ENCODE results near the gene SLC25A19. TPM values are rescaled to one million over a fixed set of nuclear protein-coding genes. Genes with fewer than 3 reads are reported as not detected.

The SLC25A19 gene
- total RNA-seq, 1 donor from 2014 or later, result 1.0 TPM

DNA sequence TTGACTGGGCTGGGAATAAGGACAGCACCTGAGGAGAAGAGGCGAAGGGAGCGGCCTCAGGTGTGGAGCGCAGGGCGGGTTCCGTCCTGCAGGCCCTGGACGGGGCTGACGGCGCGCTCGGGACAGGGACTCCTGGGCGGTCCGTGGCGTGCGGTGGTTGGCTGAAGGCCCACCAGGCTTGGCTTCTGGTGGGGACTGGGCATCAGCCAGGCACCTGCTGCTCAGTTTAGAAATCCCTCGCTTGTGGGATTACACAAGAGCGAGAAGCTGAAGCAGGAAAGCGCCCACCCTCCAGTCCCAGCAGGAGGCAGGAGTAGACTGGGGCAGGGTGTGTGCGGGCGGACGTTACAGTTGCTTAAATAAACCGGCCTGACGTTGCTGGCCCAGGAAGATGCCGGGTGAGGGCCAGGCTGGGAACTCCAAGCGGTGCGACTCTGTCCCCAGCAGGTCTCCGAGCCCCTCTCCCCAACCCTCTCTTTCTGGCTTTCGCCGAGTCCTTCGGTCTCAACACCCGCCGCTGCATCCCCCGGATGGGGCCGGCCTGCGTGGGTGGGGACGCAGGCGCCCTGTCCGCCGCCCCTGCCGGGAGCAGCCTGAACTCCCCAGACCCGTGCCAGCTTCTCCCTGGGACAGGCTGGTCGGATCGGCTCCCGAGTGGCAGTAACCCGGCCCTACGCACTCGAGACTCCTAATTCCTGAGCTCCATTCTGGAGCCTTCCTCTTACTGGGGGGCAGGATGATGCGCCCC lies 18.8 kb downstream of the SLC25A19 start:
- Histone ChIP-seq H3K4me3 (ENCODE audit: low read length in 3 of 3) (peak overlapping the region; percentile 83 to 91 (median 88)), H3K27ac (ENCODE audit: low read depth, low read length) (peak overlapping the region; percentile 94), H3K36me3 (ENCODE audit: control insufficient read depth in 3 of 3, insufficient read depth in 3 of 3, low read length in 3 of 3) (peaks cover 27 to 30% (median 30%) of the 10 kb centered on the region in 3 donors), H3K27me3 (ENCODE audit: control insufficient read depth in 3 of 3, insufficient read depth in 3 of 3, low read length in 3 of 3) (no peaks in the 10 kb centered on the region), H3K9me3 (ENCODE audit: control insufficient read depth in 3 of 3, low read length in 3 of 3) (no peaks in the 10 kb centered on the region), H3K4me1 (ENCODE audit: control insufficient read depth in 3 of 3, insufficient read depth in 3 of 3, low read length in 3 of 3) (peaks cover 36 to 46% (median 40%) of the 10 kb centered on the region in 3 donors), H3K9ac (ENCODE audit: low read depth in 1 of 3, low read length in 3 of 3) (peak overlapping the region; percentile 95)

DNA sequence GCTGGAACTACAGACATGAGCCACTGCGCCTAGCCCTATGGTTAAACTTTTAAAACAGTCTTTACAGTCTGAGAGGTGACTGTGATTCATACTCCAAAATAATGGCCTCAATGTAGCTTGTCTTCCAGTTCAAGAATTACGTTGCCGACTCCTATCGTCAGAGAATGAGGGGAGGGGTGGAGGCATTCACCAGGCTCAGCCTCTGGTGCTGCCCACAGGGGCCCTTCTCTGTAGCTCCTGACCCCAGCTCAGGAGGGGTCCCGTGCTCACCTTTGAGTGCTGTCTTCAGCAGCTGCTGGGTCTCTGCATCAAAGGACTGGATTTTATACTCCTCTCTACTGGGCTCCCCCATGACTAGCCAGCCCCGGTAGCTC lies 19.4 kb downstream of the SLC25A19 start:
- peak overlapping the region; percentile 94 for H3K27ac ChIP-seq (ENCODE audit: low read depth, low read length)
- no peaks in the 10 kb centered on the region for H3K9me3 ChIP-seq (ENCODE audit: control insufficient read depth in 3 of 3, low read length in 3 of 3)
- H3K27me3 ChIP-seq (ENCODE audit: control insufficient read depth in 3 of 3, insufficient read depth in 3 of 3, low read length in 3 of 3), result no peaks in the 10 kb centered on the region
- peak overlapping the region; percentile 83 to 91 (median 88) for H3K4me3 ChIP-seq (ENCODE audit: low read length in 3 of 3)
- peaks cover 36 to 46% (median 40%) of the 10 kb centered on the region in 3 donors for H3K4me1 ChIP-seq (ENCODE audit: control insufficient read depth in 3 of 3, insufficient read depth in 3 of 3, low read length in 3 of 3)
- peak overlapping the region; percentile 95 for H3K9ac ChIP-seq (ENCODE audit: low read depth in 1 of 3, low read length in 3 of 3)
- H3K36me3 ChIP-seq (ENCODE audit: control insufficient read depth in 3 of 3, insufficient read depth in 3 of 3, low read length in 3 of 3), result peaks cover 28 to 32% (median 30%) of the 10 kb centered on the region in 3 donors

DNA sequence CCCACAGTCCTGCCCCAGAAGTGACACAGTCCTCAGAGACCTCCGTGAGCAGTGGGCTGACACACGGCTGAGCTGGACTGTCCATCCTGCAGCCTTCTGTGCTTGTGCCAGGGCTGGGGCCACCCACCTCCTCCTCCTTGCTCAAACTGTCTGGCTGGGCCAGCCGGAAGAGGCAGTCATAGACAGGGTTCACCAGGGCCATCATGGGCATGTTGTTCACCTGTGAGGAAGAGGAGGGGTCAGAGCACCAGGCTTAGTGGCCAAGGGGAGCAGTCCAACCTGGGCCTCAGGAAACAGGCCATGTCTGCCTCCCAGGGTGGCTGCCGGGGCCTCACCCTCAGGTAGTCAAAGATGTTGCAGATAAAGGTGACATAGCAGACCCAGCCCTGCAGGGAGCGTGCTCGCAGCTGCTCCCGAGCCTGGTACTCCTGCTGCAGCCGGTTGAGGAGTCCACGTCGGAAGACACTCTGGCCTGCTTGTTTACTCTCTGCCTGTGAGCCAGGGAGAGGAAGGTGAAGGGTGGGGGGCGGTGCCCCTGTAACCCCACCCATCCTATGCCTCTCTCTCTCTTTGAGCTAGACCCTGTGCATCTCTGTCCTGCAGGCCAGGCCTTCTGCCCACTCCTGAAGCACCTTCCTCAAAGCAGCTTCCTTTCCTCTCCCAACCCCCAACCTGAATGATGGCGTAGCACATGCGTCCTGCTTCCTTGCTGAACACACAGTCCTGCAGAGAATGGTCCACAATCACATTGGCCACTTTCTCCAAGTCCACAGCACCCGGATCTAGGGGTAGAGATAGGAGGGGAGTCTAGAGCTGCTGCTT lies 21.6 kb downstream of the SLC25A19 start:
- Histone ChIP-seq H3K27ac (ENCODE audit: low read depth, low read length) (no peak overlapping the region), H3K36me3 (ENCODE audit: control insufficient read depth in 3 of 3, insufficient read depth in 3 of 3, low read length in 3 of 3) (peaks cover 33 to 37% (median 36%) of the 10 kb centered on the region in 3 donors), H3K4me3 (ENCODE audit: low read length in 3 of 3) (no peak overlapping the region), H3K27me3 (ENCODE audit: control insufficient read depth in 3 of 3, insufficient read depth in 3 of 3, low read length in 3 of 3) (no peaks in the 10 kb centered on the region), H3K9ac (ENCODE audit: low read depth in 1 of 3, low read length in 3 of 3) (peak overlapping the region in 2 of 3 donors; percentile 33 to 40), H3K9me3 (ENCODE audit: control insufficient read depth in 3 of 3, low read length in 3 of 3) (no peaks in the 10 kb centered on the region), H3K4me1 (ENCODE audit: control insufficient read depth in 3 of 3, insufficient read depth in 3 of 3, low read length in 3 of 3) (peaks cover 41 to 50% (median 42%) of the 10 kb centered on the region in 3 donors)

GRCh38 chr17:75267153-75267410 lies 22.2 kb downstream of the SLC25A19 start:
- Histone ChIP-seq H3K4me1 (ENCODE audit: control insufficient read depth in 3 of 3, insufficient read depth in 3 of 3, low read length in 3 of 3) (peaks cover 41 to 50% (median 42%) of the 10 kb centered on the region in 3 donors), H3K9me3 (ENCODE audit: control insufficient read depth in 3 of 3, low read length in 3 of 3) (no peaks in the 10 kb centered on the region), H3K27ac (ENCODE audit: low read depth, low read length) (no peak overlapping the region), H3K4me3 (ENCODE audit: low read length in 3 of 3) (no peak overlapping the region), H3K9ac (ENCODE audit: low read depth in 1 of 3, low read length in 3 of 3) (peak overlapping the region in 2 of 3 donors; percentile 19 to 40), H3K36me3 (ENCODE audit: control insufficient read depth in 3 of 3, insufficient read depth in 3 of 3, low read length in 3 of 3) (peaks cover 31 to 37% (median 36%) of the 10 kb centered on the region in 3 donors), H3K27me3 (ENCODE audit: control insufficient read depth in 3 of 3, insufficient read depth in 3 of 3, low read length in 3 of 3) (no peaks in the 10 kb centered on the region)

DNA sequence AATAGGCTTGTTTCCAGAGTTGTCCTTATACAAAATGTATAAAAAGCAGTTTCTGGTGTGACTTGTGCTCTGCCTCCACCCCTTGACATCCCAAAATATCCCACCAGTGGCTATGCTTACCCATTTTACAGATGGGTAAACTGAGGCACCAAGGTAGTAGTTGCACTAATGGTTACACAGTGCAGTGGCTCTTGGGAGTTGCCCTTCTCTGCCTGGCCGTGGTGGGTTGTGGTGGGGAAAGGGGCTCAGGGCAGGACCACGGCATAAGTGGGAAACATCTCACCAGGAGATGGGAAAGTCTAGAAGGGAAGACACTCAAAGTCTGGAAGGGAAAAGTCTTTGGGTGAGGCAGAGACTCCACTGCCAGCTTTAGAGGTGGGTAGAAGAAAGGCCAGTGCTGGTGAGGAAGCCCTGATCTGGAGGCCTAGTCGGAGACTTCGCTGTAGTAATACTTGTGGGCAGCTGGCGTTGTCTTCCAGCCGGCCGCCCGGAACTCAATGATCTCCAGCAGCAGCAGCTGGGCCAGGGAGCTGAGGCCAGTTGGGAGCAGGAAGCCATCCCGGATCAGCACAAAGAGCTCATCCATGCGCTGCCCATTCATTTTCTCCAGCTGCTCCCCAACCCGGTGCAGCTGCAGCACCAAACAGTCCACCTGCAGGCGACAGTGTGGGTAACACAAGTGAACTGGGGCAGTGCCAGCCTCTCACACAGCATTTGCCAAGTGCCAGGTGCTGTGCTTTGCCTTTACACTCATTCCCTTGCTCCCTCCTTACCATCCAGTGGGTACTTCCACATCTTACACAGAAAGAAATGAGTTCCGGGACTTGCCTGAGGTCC lies 22.7 kb downstream of the SLC25A19 start:
- Histone ChIP-seq H3K4me3 (ENCODE audit: low read length in 3 of 3) (no peak overlapping the region), H3K9ac (ENCODE audit: low read depth in 1 of 3, low read length in 3 of 3) (peak overlapping the region in 1 of 3 donors; percentile 19), H3K9me3 (ENCODE audit: control insufficient read depth in 3 of 3, low read length in 3 of 3) (no peaks in the 10 kb centered on the region), H3K27ac (ENCODE audit: low read depth, low read length) (no peak overlapping the region), H3K4me1 (ENCODE audit: control insufficient read depth in 3 of 3, insufficient read depth in 3 of 3, low read length in 3 of 3) (peaks cover 37 to 48% (median 41%) of the 10 kb centered on the region in 3 donors), H3K27me3 (ENCODE audit: control insufficient read depth in 3 of 3, insufficient read depth in 3 of 3, low read length in 3 of 3) (no peaks in the 10 kb centered on the region), H3K36me3 (ENCODE audit: control insufficient read depth in 3 of 3, insufficient read depth in 3 of 3, low read length in 3 of 3) (peaks cover 31 to 37% (median 36%) of the 10 kb centered on the region in 3 donors)

GRCh38 chr17:75265614-75266315 lies 23.5 kb downstream of the SLC25A19 start:
- Histone ChIP-seq H3K4me3 (ENCODE audit: low read length in 3 of 3) (no peak overlapping the region), H3K27ac (ENCODE audit: low read depth, low read length) (no peak overlapping the region), H3K27me3 (ENCODE audit: control insufficient read depth in 3 of 3, insufficient read depth in 3 of 3, low read length in 3 of 3) (no peaks in the 10 kb centered on the region), H3K9ac (ENCODE audit: low read depth in 1 of 3, low read length in 3 of 3) (peak overlapping the region in 1 of 3 donors; percentile 16), H3K9me3 (ENCODE audit: control insufficient read depth in 3 of 3, low read length in 3 of 3) (no peaks in the 10 kb centered on the region), H3K4me1 (ENCODE audit: control insufficient read depth in 3 of 3, insufficient read depth in 3 of 3, low read length in 3 of 3) (peaks cover 40 to 50% (median 41%) of the 10 kb centered on the region in 3 donors), H3K36me3 (ENCODE audit: control insufficient read depth in 3 of 3, insufficient read depth in 3 of 3, low read length in 3 of 3) (peaks cover 31 to 37% (median 36%) of the 10 kb centered on the region in 3 donors)

GRCh38 chr17:75263055-75263454 lies 26.2 kb downstream of the SLC25A19 start:
- H3K27me3 ChIP-seq (ENCODE audit: control insufficient read depth in 3 of 3, insufficient read depth in 3 of 3, low read length in 3 of 3), result no peaks in the 10 kb centered on the region
- peaks cover 31 to 37% (median 36%) of the 10 kb centered on the region in 3 donors for H3K36me3 ChIP-seq (ENCODE audit: control insufficient read depth in 3 of 3, insufficient read depth in 3 of 3, low read length in 3 of 3)

DNA sequence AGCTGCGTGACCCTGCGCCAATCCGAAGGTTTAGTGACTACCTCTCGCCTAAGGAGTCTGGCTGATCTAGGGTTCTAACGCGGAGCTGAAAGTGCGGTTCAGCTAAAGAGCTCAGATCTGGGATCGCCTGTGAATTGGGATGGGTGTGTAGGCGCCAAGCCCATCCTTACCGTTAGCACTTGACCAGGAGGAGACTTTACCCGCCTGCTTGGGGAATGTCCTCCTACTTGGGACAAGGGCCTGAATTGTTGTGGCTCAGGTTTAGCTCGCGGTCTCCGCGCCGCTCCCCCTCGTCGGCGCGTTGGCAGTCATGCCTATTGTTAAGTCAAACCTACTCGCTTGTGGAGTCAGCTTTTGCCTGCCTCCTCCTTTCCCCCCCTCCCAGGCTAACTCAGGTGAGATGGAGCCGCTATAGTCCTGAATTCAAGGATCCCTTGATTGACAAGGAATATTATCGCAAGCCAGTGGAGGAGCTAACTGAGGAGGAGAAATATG lies 27.1 kb downstream of the SLC25A19 start:
- H3K27ac ChIP-seq (ENCODE audit: low read depth, low read length), result peak overlapping the region; percentile 97
- H3K9ac ChIP-seq (ENCODE audit: low read depth in 1 of 3, low read length in 3 of 3), result peak overlapping the region; percentile 99 to 100 (median 99)
- H3K27me3 ChIP-seq (ENCODE audit: control insufficient read depth in 3 of 3, insufficient read depth in 3 of 3, low read length in 3 of 3), result no peaks in the 10 kb centered on the region
- peaks cover 29 to 37% (median 33%) of the 10 kb centered on the region in 3 donors for H3K36me3 ChIP-seq (ENCODE audit: control insufficient read depth in 3 of 3, insufficient read depth in 3 of 3, low read length in 3 of 3)
- peaks cover 36 to 46% (median 38%) of the 10 kb centered on the region in 3 donors for H3K4me1 ChIP-seq (ENCODE audit: control insufficient read depth in 3 of 3, insufficient read depth in 3 of 3, low read length in 3 of 3)
- H3K9me3 ChIP-seq (ENCODE audit: control insufficient read depth in 3 of 3, low read length in 3 of 3), result no peaks in the 10 kb centered on the region
- H3K4me3 ChIP-seq (ENCODE audit: low read length in 3 of 3), result peak overlapping the region; percentile 98 to 100 (median 99)

More at GRCh38 chr17:75263055-75263454, 26.2 kb downstream of the SLC25A19 start:
- Histone ChIP-seq H3K4me3 (ENCODE audit: low read length in 3 of 3) (no peak overlapping the region), H3K4me1 (ENCODE audit: control insufficient read depth in 3 of 3, insufficient read depth in 3 of 3, low read length in 3 of 3) (peaks cover 45 to 53% (median 46%) of the 10 kb centered on the region in 3 donors), H3K9ac (ENCODE audit: low read depth in 1 of 3, low read length in 3 of 3) (peak overlapping the region in 1 of 3 donors; percentile 99), H3K27ac (ENCODE audit: low read depth, low read length) (no peak overlapping the region), H3K9me3 (ENCODE audit: control insufficient read depth in 3 of 3, low read length in 3 of 3) (no peaks in the 10 kb centered on the region)
